GM19023 (cell line): Measurements from ENCODE around the gene GUCA2A.

ENCODE experiments used
- ATAC-seq: cut with Tn5 transposase; IDR thresholded peaks from one replicate; pipeline ENCODE4 v1.9.1; 2021; ENCODE audit warnings: mild to moderate bottlenecking, moderate library complexity; ENCODE audit not compliant: unreplicated experiment

The GUCA2A gene

GRCh38 chr1:42177541-42177981 lies 13.0 kb upstream of the GUCA2A start:
- ATAC-seq: no peak

DNA sequence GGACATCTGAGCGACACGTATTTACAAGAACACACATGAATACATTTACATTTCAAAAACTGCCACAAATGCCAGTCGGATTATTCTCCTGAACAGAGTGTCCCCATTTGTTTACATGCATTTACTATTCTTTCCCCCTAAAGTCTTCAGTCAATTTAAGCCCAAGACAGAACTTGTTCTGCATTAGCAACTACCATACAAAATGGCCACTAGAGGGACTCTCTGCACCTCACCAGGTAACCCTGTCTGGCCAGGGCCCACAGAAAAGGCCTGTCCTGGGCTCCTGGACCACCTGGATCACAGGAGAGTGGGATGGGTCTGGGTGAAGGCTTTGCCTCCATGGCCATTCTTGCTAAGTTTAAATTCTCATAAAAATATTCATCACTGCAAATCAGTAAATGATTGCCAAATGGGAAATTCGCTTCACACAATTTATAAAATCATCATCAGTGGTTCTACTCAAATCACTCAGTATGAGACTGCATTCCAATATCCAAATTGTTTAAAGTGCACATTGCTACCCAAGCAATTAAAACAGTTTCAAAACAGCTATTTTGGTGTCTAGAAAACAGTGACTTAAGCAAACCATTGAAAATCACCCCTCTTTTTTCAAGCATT lies 12.5 kb upstream of the GUCA2A start:
- ATAC-seq: no peak

GRCh38 chr1:42175314-42176054 lies 10.9 kb upstream of the GUCA2A start:
- no peak for ATAC-seq

- no peak for ATAC-seq
Measured at GRCh38 chr1:42173961-42174735, 9.6 kb upstream of the GUCA2A start.

DNA sequence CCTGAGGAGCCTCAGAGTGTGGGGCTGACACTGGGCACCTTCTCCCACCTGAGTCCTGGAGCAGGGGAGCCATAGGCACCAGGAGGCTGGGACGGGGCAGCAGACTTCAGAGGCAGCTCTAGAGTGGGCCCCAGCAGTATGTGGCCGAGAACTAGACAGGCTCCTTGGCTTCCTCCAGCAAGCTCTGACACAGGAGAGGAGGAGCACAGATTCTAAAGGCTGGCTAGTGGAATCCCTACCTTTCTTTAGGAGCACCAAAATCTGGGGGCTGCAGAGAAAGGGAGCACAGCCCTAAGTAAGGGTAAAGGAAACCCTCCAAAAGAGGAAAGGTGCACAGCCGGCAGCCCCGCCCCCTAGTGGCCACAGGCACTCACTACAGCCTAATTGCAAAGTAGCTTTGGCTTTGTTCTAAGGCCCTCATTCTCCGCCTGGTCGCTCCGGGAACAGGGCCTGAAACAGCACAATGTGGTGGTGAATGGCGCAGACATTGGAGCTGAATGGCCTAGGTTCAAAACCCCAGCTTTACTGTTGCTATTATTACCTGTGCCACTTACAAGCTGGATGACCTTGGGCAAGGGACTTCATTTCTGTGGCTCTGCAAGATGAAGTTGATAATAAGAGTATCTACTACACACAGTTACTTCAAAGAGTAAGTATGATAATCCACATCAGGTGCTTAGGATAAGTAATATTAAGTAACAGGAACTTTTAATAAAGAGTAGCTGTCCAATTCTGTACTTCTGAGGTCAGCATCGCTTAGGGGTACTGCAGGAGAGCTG lies 8.8 kb upstream of the GUCA2A start:
- ATAC-seq: no peak

GRCh38 chr1:42172381-42173133 lies 8.0 kb upstream of the GUCA2A start:
- no peak for ATAC-seq

- ATAC-seq: no peak
Measured at GRCh38 chr1:42171679-42172266, 7.2 kb upstream of the GUCA2A start.

DNA sequence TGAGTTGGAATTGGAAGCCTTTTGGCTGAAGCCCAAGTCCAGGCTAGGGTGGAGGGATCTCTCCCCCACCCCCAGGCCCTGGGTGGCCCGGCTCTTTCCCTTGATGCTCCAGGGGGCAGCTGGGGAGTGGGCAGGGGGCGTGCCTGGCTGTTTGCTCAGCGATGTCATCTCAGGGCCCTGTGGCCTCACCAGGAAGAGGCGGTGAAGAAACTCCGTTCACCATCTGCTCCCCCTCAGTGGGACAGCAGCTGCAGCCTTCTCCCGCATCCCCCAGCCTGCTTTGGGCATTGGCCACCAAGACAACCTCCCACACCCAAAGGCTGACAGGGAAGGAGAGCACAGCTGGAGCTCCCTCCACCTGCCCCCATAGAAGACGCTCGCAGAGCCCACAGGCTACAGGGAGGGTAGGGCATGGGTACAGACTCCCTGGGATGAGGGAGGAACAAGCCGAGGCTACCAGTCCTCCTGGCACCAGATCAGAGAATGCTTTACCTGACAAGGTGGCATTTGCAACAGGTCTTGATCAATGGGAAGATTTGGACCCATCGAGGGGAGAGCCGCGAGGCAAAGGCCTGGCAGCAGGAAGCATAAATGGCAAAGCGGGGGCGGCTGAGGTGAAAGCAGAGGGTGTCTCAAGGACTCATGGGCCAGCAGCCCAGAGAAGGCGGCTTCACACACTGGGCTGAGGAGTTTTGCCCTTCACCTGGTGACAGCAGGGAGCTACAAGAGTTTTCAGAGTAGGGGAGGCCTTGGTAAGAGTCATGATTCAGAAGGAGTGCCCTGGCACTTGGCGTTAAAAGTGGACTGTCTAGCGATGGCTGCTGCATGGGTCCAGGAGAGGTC lies 6.5 kb upstream of the GUCA2A start:
- ATAC-seq: no peak

- no peak for ATAC-seq
Measured at GRCh38 chr1:42168763-42169162, 4.2 kb upstream of the GUCA2A start.

DNA sequence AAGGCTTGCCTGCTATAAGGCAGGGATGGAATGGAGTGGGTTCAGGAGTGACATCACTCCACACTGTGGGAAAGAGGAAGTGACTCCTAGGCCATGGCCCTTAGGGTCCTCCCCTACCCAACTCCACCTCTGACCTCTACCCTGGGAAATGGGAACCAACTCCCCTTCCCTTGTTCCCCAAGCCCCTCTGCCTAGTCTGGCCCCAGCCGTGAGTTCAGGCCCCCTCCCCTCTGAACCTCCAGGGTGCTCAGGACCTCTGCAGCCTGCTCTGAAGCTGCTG lies 3.8 kb upstream of the GUCA2A start:
- no peak for ATAC-seq

- no peak for ATAC-seq
Measured at GRCh38 chr1:42167611-42168390, 3.3 kb upstream of the GUCA2A start.

- no peak for ATAC-seq
Measured at GRCh38 chr1:42165511-42166210, 1.1 kb upstream of the GUCA2A start.

- ATAC-seq: no peak
Measured at GRCh38 chr1:42163536-42164503, 725 bp downstream of the GUCA2A start.

DNA sequence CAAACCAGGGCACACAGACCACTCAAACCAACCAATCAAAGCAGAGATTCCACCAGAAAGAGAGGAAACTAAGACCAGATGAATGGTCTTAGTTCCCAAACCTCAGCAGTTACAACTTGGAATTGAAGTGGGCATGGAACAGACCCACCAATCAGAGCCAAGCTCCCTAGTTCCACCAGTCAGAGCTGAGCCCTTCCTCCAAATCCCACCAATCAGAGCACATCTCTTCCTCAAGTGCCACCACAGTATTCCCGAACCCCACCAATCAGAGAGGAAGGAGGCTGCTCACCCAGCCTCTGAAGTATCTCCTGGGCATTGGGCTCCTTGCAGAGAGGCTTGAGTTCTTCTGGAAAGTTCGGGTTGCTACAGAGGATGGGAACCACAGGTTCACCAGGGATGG lies 1.4 kb downstream of the GUCA2A start:
- ATAC-seq: no peak

- no peak for ATAC-seq
Measured at GRCh38 chr1:42162181-42162580, 2.4 kb downstream of the GUCA2A start.

- no peak for ATAC-seq
Measured at GRCh38 chr1:42158189-42158588, 6.4 kb downstream of the GUCA2A start.

DNA sequence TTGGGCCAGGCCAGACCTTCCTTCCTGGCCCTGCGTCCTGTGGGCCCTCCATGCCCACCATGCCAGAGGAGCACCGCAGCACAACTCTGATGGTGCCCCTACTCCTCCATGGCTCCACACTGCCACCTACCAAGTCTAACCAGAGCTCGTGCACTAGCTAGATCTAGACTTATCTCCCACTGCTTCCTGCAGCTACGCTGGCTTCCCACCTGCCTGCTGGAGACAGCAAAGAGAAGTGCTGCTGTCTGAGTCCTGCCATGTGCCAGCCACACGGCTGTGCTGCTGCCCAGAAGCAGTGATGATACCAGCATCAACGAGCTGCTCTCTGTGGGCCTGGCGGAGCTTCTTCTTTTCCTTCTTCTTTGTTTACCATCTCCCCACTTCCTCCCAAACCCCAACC lies 6.9 kb downstream of the GUCA2A start:
- ATAC-seq: no peak
